ENCODE measurements around the gene RCN1. TPM values are rescaled to one million over a fixed set of nuclear protein-coding genes. Genes with fewer than 3 reads are reported as not detected.

Gene RCN1
- total and polyA plus RNA-seq, 11 donors = 14.4 to 76.5 (median 25.3) TPM

DNA sequence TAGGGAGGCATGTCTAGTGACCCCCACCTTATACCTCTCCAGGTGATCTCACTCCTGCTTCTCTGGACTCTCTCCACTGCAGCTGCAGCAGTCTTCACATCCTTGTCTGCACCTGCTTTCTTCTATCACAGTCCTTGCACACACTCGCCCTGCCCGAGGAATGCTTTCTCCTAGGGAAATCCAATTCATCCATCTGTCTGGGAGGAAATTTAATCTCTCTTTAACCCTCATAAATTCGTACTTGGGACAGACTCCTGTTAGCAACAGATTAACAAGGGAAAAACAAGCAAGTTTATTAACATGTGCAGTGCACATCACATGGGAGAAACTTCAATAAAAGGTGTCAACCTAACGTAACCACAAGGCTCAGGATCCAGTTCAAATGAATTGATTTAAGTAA lies 11.3 kb upstream of the RCN1 start:
- no peak for ATAC-seq
- H3K9me3 ChIP-seq = no peaks in the 10 kb centered on the region
- WGBS, 4 donors = 78 to 92% (median 87%) methylated on average over 4 of the region's 4 CpGs
- no peak overlapping the region for H3K4me3 ChIP-seq
- intact Hi-C loops (cut with DNase I) = no loop called here
- H3K27me3 ChIP-seq = no peaks in the 10 kb centered on the region
- H3K4me1 ChIP-seq = peaks cover 0 to 13% (median 6%) of the 10 kb centered on the region in 12 donors
- H3K36me3 ChIP-seq = no peaks in the 10 kb centered on the region
- no peak overlapping the region for H3K27ac ChIP-seq
- DNase-seq = no peak
- no peak for TF ChIP-seq POLR2A (IDR thresholded peaks at IDR 0.05)
- TF ChIP-seq, protein P1, sequence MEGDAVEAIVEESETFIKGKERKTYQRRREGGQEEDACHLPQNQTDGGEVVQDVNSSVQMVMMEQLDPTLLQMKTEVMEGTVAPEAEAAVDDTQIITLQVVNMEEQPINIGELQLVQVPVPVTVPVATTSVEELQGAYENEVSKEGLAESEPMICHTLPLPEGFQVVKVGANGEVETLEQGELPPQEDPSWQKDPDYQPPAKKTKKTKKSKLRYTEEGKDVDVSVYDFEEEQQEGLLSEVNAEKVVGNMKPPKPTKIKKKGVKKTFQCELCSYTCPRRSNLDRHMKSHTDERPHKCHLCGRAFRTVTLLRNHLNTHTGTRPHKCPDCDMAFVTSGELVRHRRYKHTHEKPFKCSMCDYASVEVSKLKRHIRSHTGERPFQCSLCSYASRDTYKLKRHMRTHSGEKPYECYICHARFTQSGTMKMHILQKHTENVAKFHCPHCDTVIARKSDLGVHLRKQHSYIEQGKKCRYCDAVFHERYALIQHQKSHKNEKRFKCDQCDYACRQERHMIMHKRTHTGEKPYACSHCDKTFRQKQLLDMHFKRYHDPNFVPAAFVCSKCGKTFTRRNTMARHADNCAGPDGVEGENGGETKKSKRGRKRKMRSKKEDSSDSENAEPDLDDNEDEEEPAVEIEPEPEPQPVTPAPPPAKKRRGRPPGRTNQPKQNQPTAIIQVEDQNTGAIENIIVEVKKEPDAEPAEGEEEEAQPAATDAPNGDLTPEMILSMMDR (IDR thresholded peaks at IDR 0.05) = no peak

DNA sequence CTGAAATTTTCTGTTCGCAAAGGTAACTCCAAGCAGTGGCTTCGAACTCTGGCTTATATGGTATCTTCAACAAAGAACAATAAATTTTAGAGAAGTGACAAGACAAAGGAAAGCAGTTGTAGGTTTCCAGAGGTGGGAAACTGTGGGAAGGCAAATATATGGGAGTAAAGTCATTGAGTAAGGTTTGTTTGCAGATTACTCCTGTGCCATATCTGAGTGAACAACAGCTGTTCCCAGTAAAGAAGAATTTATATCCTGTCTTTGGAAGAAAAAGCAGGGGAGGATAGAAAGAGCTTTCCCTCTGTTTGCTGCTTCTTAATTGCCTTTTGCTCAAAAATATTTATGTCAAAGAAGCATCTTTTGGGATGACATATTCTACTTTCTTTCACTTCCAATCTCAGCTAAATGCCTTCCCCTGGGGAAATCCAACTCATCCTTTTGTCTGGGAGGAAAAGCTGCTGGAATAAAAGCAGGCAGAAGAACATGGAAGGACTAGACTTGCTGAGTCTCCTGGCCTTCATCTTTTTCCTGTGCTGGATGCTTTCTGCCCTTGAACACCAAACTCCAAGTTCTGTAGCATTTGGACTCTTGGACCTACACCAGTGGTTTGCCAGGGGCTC lies 10.4 kb upstream of the RCN1 start:
- DNase-seq (no peak), ATAC-seq (no peak)
- no peaks in the 10 kb centered on the region for H3K27me3 ChIP-seq
- intact Hi-C loops (cut with DNase I) = no loop called here
- no peaks in the 10 kb centered on the region for H3K36me3 ChIP-seq
- H3K27ac ChIP-seq = peak overlapping the region in 2 of 12 donors; percentile 19 to 28
- WGBS, 4 donors = 94 to 97% (median 96%) methylated on average over 2 of the region's 2 CpGs
- H3K9me3 ChIP-seq = no peaks in the 10 kb centered on the region
- H3K4me3 ChIP-seq = no peak overlapping the region
- TF ChIP-seq, protein P1 (IDR thresholded peaks at IDR 0.05) = no peak
- H3K4me1 ChIP-seq = peaks cover 0 to 13% (median 6%) of the 10 kb centered on the region in 12 donors

DNA sequence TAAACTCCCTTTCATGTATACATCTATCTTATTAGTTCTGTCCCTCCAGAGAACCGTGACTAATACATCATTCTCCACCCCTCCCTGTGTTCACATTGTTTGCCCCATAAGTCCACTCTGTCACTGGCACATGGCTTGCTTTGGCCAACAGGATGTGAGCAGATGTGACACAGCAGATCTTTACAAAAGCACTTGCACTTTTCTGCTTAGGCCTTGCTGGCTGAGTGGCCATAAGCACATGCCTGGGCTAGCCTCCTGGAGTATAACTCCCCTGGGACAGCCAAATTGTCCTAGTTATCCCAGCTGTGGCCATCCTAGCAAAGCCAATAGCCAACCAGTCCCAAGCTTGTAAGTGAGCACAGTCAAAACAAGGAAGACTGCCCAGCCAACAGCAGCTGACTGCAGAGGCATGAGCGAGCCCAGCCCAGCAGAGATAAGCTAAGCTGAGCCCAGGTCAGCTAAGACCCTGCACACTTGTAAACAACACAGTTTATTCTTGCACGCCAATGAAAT lies 9.7 kb upstream of the RCN1 start:
- peak overlapping the region in 2 of 12 donors; percentile 19 to 28 for H3K27ac ChIP-seq
- intact Hi-C loops (cut with DNase I) = no loop called here
- no peak overlapping the region for H3K4me3 ChIP-seq
- ATAC-seq (peak; percentile 37 to 76 (median 68)), DNase-seq (peak in 3 of 5 donors; percentile 23 to 58 (median 31))
- WGBS, 4 donors = 38 to 67% (median 51%) methylated on average over 3 of the region's 3 CpGs
- no peaks in the 10 kb centered on the region for H3K9me3 ChIP-seq
- peaks cover 0 to 13% (median 6%) of the 10 kb centered on the region in 12 donors for H3K4me1 ChIP-seq
- H3K27me3 ChIP-seq = no peaks in the 10 kb centered on the region
- TF ChIP-seq, protein P1 (IDR thresholded peaks at IDR 0.05) = no peak
- no peak for TF ChIP-seq POLR2A (IDR thresholded peaks at IDR 0.05)
- no peaks in the 10 kb centered on the region for H3K36me3 ChIP-seq

DNA sequence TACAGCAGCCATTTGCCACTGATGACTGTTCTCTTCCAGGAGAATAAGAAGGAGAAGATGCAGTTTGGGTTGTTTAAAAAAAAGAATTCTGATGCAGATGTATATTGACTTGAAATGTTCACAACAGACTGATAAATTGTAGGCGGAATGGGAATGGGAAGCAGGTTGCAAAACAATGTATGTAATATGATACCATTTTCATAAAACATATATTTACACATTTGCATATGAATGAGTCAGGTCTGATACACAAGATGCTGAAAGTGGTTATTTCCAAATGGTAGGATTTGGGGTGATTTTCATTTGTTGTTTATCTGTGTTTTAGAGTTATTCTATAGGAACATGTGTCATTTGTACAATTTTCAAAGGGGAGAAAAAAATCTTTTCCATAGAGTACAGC lies 9.0 kb upstream of the RCN1 start:
- no peak for ATAC-seq
- 96 to 100% (median 98%) methylated on average over 1 of the region's 1 CpG for WGBS, 4 donors

More for the DNA sequence above, 9.0 kb upstream of the RCN1 start:
- H3K4me1 ChIP-seq = peaks cover 0 to 13% (median 6%) of the 10 kb centered on the region in 12 donors
- DNase-seq = no peak
- H3K9me3 ChIP-seq = no peaks in the 10 kb centered on the region
- H3K36me3 ChIP-seq = no peaks in the 10 kb centered on the region
- intact Hi-C loops (cut with DNase I) = no loop called here
- H3K27ac ChIP-seq = no peak overlapping the region
- no peak overlapping the region for H3K4me3 ChIP-seq
- TF ChIP-seq, protein P1 (IDR thresholded peaks at IDR 0.05) = no peak
- TF ChIP-seq POLR2A (IDR thresholded peaks at IDR 0.05) = no peak
- H3K27me3 ChIP-seq = no peaks in the 10 kb centered on the region

All from heart left ventricle (tissue), 16 donors.